Vagina (tissue), 2 donors: ENCODE measurements around the gene HGD. TPM values are rescaled to one million over a fixed set of nuclear protein-coding genes. Genes with fewer than 3 reads are reported as not detected.

ENCODE experiments used
- DNase-seq, 2 donors: peaks; one replicate each; pipeline ENCODE4 v3.0.0-alpha.2; 2017; ENCODE audit errors: extremely low spot score in 2 of 2
- H3K27ac ChIP-seq: fragments of 200-600 bp; sonication (generic); one replicate; pipeline ENCODE4 v1.5.1; 2019
- H3K27me3 ChIP-seq: fragments of 200-600 bp; sonication (generic); one replicate; pipeline ENCODE4 v1.5.1; 2019
- H3K36me3 ChIP-seq, 2 donors: fragments of 200-600 bp; sonication (generic); one replicate each; pipeline ENCODE4 v1.5.1; 2017 to 2019
- H3K4me1 ChIP-seq: fragments of 200-600 bp; sonication (generic); one replicate; pipeline ENCODE4 v1.5.1; 2019
- H3K4me3 ChIP-seq, 2 donors: fragments of 200-600 bp; sonication (generic); 1 replicate in 1 of 2; 2 replicates in 1 of 2; pipeline ENCODE4 v1.5.1; 2016 to 2019
- H3K9me3 ChIP-seq: fragments of 200-600 bp; sonication (generic); one replicate; pipeline ENCODE4 v1.5.1; 2019
- CTCF ChIP-seq, 3 experiments: fragments of 450-650 bp in 2 of 3; fragments of 200-600 bp in 1 of 3; sonication (generic) in 1 of 3; IDR thresholded peaks; one replicate each; pipeline ENCODE4 v1.5.1; 2017 to 2019; ENCODE audit warnings: antibody characterized with exemption in 3 of 3, mild to moderate bottlenecking in 2 of 3, moderate library complexity in 2 of 3
- POLR2A ChIP-seq, 2 donors: fragments of 450-650 bp; IDR thresholded peaks; one replicate each; pipeline ENCODE4 v1.6.1; 2017; ENCODE audit warnings: antibody characterized with exemption in 2 of 2, mild to moderate bottlenecking in 2 of 2, moderate library complexity in 2 of 2
- POLR2AphosphoS5 ChIP-seq, 2 donors: sonication (generic); formaldehyde crosslinking; IDR thresholded peaks; one replicate each; pipeline ENCODE4 v1.9.0; 2017; ENCODE audit warnings: antibody characterized with exemption in 2 of 2, mild to moderate bottlenecking in 2 of 2, low read depth in 1 of 2; ENCODE audit not compliant: insufficient read depth in 1 of 2
- intact Hi-C: fragments of 100-400 bp; cut with DNase I; formaldehyde crosslinking; loops from one replicate; pipeline ENCODE4 v1.15.1; 2023
- total RNA-seq: library from RNA; depleted of rRNA; stranded (reverse); fragments of >200 nt; gene quantifications from one replicate; pipeline ENCODE4 v1.2.3, GENCODE V29; 2016

HGD gene
- total RNA-seq, 1 donor from 2014 or later, result not detected

DNA sequence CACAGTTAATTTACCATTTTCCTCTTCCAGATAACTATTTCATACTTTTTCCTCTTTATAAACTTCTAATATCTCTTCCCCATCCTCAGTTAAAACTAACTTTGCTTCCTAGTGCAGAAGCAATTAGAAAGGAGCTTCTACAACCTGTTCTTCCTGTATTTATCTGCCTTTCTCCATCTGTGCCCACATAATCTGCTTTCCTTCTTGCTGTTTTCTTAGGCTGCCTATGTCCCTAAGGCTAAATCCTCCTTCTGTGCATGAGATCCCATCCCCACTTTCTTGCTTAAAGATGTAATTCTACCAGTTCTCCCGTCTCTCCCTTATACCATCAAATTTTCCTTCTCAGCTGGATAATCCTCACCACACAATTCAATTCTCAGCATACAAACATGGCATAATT, 28.3 kb upstream of the HGD start:
- DNase-seq, result no peak
- intact Hi-C loops, result no loop called here

DNA sequence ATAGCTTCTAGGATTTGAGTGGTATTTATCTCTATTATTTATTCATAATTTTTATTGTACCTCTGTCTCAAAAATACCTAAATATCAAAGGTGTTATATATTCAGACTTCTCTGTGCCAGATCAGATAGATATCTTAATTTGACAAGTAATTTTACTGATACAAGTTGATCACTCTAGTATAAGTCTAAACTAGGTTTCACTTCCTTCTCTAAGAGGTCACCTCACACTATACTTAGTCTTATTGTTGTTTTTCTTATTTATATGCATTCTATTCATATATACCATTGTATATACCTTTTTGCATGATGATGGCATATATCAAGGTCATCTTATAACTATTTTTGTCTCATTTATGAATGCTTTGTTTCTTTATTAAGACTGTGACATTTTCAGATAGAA, 26.4 kb upstream of the HGD start:
- DNase-seq, result no peak
- no peak for TF ChIP-seq CTCF (IDR thresholded peaks at IDR 0.05)
- no peak for TF ChIP-seq POLR2A (IDR thresholded peaks at IDR 0.05)
- no peak for TF ChIP-seq POLR2AphosphoS5 (IDR thresholded peaks at IDR 0.05; ENCODE audit: insufficient read depth in 1 of 2, low read depth in 1 of 2)
- intact Hi-C loops, result no loop called here
- H3K36me3 ChIP-seq, result no peaks in the 10 kb centered on the region
- no peaks in the 10 kb centered on the region for H3K27me3 ChIP-seq
- H3K4me1 ChIP-seq, result peaks cover 6% of the 10 kb centered on the region
- no peak overlapping the region for H3K4me3 ChIP-seq
- no peaks in the 10 kb centered on the region for H3K9me3 ChIP-seq
- H3K27ac ChIP-seq, result no peak overlapping the region

More for the DNA sequence above, 28.3 kb upstream of the HGD start:
- TF ChIP-seq CTCF (IDR thresholded peaks at IDR 0.05) (no peak), POLR2A (IDR thresholded peaks at IDR 0.05) (no peak), POLR2AphosphoS5 (IDR thresholded peaks at IDR 0.05; ENCODE audit: insufficient read depth in 1 of 2, low read depth in 1 of 2) (no peak)
- Histone ChIP-seq H3K4me3 (no peak overlapping the region), H3K27ac (no peak overlapping the region), H3K4me1 (peaks cover 1% of the 10 kb centered on the region), H3K27me3 (no peaks in the 10 kb centered on the region), H3K36me3 (no peaks in the 10 kb centered on the region), H3K9me3 (no peaks in the 10 kb centered on the region)

GRCh38 chr3:120706950-120707349, 24.9 kb upstream of the HGD start:
- intact Hi-C loops, result no loop called here
- DNase-seq, result no peak
- H3K27ac ChIP-seq, result no peak overlapping the region
- no peak overlapping the region for H3K4me3 ChIP-seq
- no peaks in the 10 kb centered on the region for H3K27me3 ChIP-seq
- H3K4me1 ChIP-seq, result peaks cover 6% of the 10 kb centered on the region
- H3K36me3 ChIP-seq, result no peaks in the 10 kb centered on the region
- no peak for TF ChIP-seq POLR2A (IDR thresholded peaks at IDR 0.05)
- no peak for TF ChIP-seq CTCF (IDR thresholded peaks at IDR 0.05)
- no peak for TF ChIP-seq POLR2AphosphoS5 (IDR thresholded peaks at IDR 0.05; ENCODE audit: insufficient read depth in 1 of 2, low read depth in 1 of 2)
- no peaks in the 10 kb centered on the region for H3K9me3 ChIP-seq

- intact Hi-C loops, result no loop called here
- no peak overlapping the region for H3K27ac ChIP-seq
- no peaks in the 10 kb centered on the region for H3K36me3 ChIP-seq
These were observed 24.0 kb upstream of the HGD start for GRCh38 chr3:120705884-120706582.

More at GRCh38 chr3:120705884-120706582, 24.0 kb upstream of the HGD start:
- DNase-seq, result no peak
- Histone ChIP-seq H3K9me3 (no peaks in the 10 kb centered on the region), H3K27me3 (no peaks in the 10 kb centered on the region), H3K4me3 (no peak overlapping the region), H3K4me1 (peaks cover 6% of the 10 kb centered on the region)
- TF ChIP-seq POLR2AphosphoS5 (IDR thresholded peaks at IDR 0.05; ENCODE audit: insufficient read depth in 1 of 2, low read depth in 1 of 2) (no peak), CTCF (IDR thresholded peaks at IDR 0.05) (no peak), POLR2A (IDR thresholded peaks at IDR 0.05) (no peak)
